Endothelial cell of umbilical vein (primary cell): ENCODE data around the gene GOLGA6L1.
"Not testable (repeated sequence)": the region's sequence is repeated elsewhere in the genome, so short reads cannot be mapped to it uniquely, and the experiment has no call there.

Experiments used
- CTCF ChIP-seq, 2 donors: IDR thresholded peaks; 1 replicate in 1 of 2; 2 replicates in 1 of 2; pipeline ENCODE4 v1.5.1; 2011; ENCODE audit warnings: low read length in 2 of 2, mild to moderate bottlenecking in 2 of 2, moderate library complexity in 2 of 2, control low read depth in 1 of 2, inconsistent platforms in 1 of 2, low read depth in 1 of 2; ENCODE audit not compliant: insufficient read depth in 1 of 2; ENCODE audit errors: extremely low read depth in 1 of 2
- EZH2 ChIP-seq: IDR thresholded peaks from 2 replicates; pipeline ENCODE4 v1.6.1; 2012; ENCODE audit warnings: borderline replicate concordance, low read depth, mild to moderate bottlenecking, moderate library complexity, low read length, inconsistent platforms; ENCODE audit not compliant: severe bottlenecking
- GATA2 ChIP-seq: IDR thresholded peaks from 2 replicates; pipeline ENCODE4 v1.7.0; 2011; ENCODE audit warnings: low read depth, mild to moderate bottlenecking, moderate library complexity, mixed read lengths, low read length; ENCODE audit not compliant: insufficient read length, insufficient read depth
- MAX ChIP-seq: IDR thresholded peaks from 2 replicates; pipeline ENCODE4 v1.6.1; 2011; ENCODE audit not compliant: insufficient read depth, insufficient read length
- POLR2A ChIP-seq: IDR thresholded peaks from 2 replicates; pipeline ENCODE4 v1.6.1; 2012; ENCODE audit warnings: low read depth, mild to moderate bottlenecking, control low read depth, low read length

GRCh38 chr15:23081996-23082737 is 54.5 kb downstream of the GOLGA6L1 start:
- TF ChIP-seq GATA2; POLR2A; EZH2; CTCF (IDR thresholded peaks at IDR 0.05; ENCODE audit: extremely low read depth in 1 of 2, insufficient read depth in 1 of 2, low read depth in 1 of 2, low read length in 2 of 2); MAX: not testable (repeated sequence)
